ENCODE results near the gene KCNH4.

The KCNH4 gene

GRCh38 chr17:42138749-42139492, 42.0 kb downstream of the KCNH4 start:
- DNase-seq = no peak

- DNase-seq = no peak
Observed at GRCh38 chr17:42136654-42137051, 44.3 kb downstream of the KCNH4 start.

- DNase-seq = peak in 2 of 58 donors; percentile 7 to 11
Observed at GRCh38 chr17:42135664-42136653, 45.0 kb downstream of the KCNH4 start.

GRCh38 chr17:42135151-42135550, 45.8 kb downstream of the KCNH4 start:
- DNase-seq = no peak

- DNase-seq = peak in 1 of 58 donors; percentile 21
Observed at GRCh38 chr17:42133461-42134041, 47.4 kb downstream of the KCNH4 start.

GRCh38 chr17:42132941-42133340, 48.0 kb downstream of the KCNH4 start:
- DNase-seq = peak in 53 of 58 donors; percentile 4 to 88 (median 60)

GRCh38 chr17:42131981-42132432, 48.9 kb downstream of the KCNH4 start:
- DNase-seq = no peak

- DNase-seq = no peak
Observed at GRCh38 chr17:42131232-42131631, 49.7 kb downstream of the KCNH4 start.

- no peak for DNase-seq
Observed at GRCh38 chr17:42130310-42130936, 50.5 kb downstream of the KCNH4 start.

GRCh38 chr17:42129109-42129837, 51.7 kb downstream of the KCNH4 start:
- peak in 16 of 58 donors; percentile 14 to 56 (median 26) for DNase-seq

GRCh38 chr17:42127414-42127813, 53.5 kb downstream of the KCNH4 start:
- no peak for DNase-seq

GRCh38 chr17:42126836-42127235, 54.1 kb downstream of the KCNH4 start:
- DNase-seq = no peak

- DNase-seq = no peak
Observed at GRCh38 chr17:42125565-42125964, 55.4 kb downstream of the KCNH4 start.

GRCh38 chr17:42124256-42124655, 56.7 kb downstream of the KCNH4 start:
- no peak for DNase-seq

- DNase-seq = peak in 1 of 58 donors; percentile 5
Observed at GRCh38 chr17:42122371-42123303, 58.3 kb downstream of the KCNH4 start, which contains the start of gene HSPB9. Gene HSPB9 (plus strand): TSS chr17:42122804. CDS start chr17:42122851, 47 bp downstream.

- DNase-seq = peak in 57 of 58 donors; percentile 15 to 90 (median 72)
Observed at GRCh38 chr17:42120770-42121769, 59.9 kb downstream of the KCNH4 start, which contains the start of gene KAT2A. Gene KAT2A (minus strand): TSS chr17:42121367. CDS start chr17:42121304, 63 bp downstream.

GRCh38 chr17:42120161-42120769, 60.7 kb downstream of the KCNH4 start:
- DNase-seq = no peak

All from anterior cingulate cortex (tissue), 58 donors.